ENCODE results near the gene ZRANB3.
"Not testable (repeated sequence)": the region's sequence is repeated elsewhere in the genome, so short reads cannot be mapped to it uniquely, and the experiment has no call there.

ZRANB3 gene

GRCh38 chr2:135530313-135531230 is at the start of gene ZRANB3:
ZRANB3 (minus strand) TSS chr2:135531218.
- DNase-seq (ENCODE audit: low read depth): peak; percentile 95

DNA sequence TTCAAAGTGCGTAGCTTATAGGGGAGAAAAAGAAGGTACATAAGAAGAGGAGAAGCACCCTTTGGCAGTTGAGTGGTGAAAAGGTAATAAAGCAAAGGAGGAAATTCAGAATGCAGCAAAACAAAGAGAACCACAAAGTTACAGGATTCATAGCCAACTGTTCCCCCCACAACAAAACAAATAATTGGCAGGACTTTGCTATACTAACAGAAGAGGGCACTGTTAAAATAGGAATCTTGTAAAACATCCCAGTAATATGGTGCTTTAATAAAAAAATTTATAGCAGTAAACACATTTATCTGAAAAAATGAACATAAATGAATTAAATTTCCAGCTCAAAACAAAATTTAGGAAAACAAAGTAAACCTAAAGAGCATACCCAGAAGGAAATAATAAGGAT is 42.6 kb upstream of the ZRANB3 start:
- no peak for DNase-seq (ENCODE audit: low read depth)

DNA sequence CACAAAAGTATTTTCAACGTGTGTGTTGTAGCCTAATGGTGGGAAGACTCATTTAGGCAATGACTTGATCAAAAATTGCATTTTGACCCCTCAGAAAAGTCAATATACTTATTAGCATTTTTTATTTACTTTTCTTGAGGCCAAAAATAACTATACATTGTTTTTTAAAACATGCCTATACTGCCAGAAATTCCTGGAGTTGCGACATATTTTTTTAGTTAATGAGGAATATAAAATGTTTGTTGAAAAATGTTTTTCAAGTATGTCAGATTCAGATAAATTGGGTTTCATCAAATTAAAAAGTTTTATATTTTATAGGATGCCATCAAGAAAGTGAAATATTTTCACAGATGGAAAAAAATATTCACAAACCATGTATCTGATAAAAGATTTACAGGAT is 39.9 kb upstream of the ZRANB3 start:
- DNase-seq (ENCODE audit: low read depth): no peak

GRCh38 chr2:135563793-135564192 is 32.8 kb upstream of the ZRANB3 start:
- no peak for DNase-seq (ENCODE audit: low read depth)

- DNase-seq (ENCODE audit: low read depth): no peak
These were observed 30.9 kb upstream of the ZRANB3 start for GRCh38 chr2:135561925-135562324.

GRCh38 chr2:135557530-135557929 is 26.5 kb upstream of the ZRANB3 start:
- DNase-seq (ENCODE audit: low read depth): no peak

GRCh38 chr2:135555311-135555710 is 24.3 kb upstream of the ZRANB3 start:
- no peak for DNase-seq (ENCODE audit: low read depth)

DNA sequence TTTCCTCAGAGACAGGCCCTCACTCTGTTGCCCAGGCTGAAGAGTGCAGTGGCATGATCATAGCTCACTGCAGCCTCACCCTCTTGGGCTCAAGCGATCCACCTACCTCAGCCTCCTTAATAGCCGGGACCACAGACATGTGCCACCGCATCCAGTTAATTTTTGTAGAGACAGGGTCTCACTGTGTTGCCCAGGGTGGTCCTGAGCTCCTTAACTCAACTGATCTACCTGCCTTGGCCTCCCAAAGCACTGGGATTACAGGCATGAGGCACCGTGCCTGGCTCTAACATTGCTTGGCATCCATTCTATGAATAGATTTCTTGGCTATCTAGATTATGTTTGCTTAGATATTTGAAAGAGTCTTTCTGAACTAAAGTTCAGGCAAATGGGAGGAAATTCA is 21.9 kb upstream of the ZRANB3 start:
- DNase-seq (ENCODE audit: low read depth): no peak

- DNase-seq (ENCODE audit: low read depth): no peak
These were observed 20.3 kb upstream of the ZRANB3 start for GRCh38 chr2:135551356-135551755.

GRCh38 chr2:135547311-135547710 is 16.3 kb upstream of the ZRANB3 start:
- no peak for DNase-seq (ENCODE audit: low read depth)

GRCh38 chr2:135546436-135546835 is 15.4 kb upstream of the ZRANB3 start:
- no peak for DNase-seq (ENCODE audit: low read depth)

DNA sequence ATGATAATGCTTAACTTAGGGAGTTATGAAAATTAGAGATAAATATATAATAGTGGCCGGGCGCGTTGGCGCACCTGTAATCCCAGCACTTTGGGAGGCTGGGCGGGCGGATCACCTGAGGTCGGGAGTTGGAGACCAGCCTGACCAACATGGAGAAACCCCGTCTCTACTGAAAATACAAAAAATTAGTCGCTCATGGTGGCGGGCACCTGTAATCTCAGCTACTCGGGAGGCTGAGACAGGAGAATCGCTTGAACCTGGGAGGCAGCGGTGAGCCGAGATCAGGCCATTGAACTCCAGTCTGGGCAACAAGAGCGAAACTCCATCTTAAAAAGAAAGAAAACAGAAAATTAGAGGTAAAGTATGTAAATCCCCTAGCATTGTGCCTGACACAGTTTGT is 2.5 kb upstream of the ZRANB3 start:
- not testable (repeated sequence) for DNase-seq (ENCODE audit: low read depth)

DNA sequence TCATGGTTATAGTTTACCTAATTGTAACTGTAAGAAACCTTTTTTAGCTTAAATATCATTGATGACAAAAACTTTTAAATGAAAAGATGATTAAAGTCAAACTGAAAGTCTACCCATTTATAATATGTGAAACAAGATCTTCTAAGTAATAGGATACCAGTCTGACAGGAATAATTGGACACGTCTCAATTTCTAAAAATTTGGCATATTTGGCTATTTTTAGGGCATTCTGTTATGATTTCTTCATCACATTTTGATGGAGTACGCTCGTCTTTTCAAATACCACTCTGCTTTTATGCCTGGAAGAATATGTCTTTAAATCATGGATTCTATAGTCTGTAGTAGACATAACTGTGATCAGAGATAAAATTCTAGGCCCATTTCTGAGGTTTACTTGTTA is 1.6 kb upstream of the ZRANB3 start:
- no peak for DNase-seq (ENCODE audit: low read depth)

DNA sequence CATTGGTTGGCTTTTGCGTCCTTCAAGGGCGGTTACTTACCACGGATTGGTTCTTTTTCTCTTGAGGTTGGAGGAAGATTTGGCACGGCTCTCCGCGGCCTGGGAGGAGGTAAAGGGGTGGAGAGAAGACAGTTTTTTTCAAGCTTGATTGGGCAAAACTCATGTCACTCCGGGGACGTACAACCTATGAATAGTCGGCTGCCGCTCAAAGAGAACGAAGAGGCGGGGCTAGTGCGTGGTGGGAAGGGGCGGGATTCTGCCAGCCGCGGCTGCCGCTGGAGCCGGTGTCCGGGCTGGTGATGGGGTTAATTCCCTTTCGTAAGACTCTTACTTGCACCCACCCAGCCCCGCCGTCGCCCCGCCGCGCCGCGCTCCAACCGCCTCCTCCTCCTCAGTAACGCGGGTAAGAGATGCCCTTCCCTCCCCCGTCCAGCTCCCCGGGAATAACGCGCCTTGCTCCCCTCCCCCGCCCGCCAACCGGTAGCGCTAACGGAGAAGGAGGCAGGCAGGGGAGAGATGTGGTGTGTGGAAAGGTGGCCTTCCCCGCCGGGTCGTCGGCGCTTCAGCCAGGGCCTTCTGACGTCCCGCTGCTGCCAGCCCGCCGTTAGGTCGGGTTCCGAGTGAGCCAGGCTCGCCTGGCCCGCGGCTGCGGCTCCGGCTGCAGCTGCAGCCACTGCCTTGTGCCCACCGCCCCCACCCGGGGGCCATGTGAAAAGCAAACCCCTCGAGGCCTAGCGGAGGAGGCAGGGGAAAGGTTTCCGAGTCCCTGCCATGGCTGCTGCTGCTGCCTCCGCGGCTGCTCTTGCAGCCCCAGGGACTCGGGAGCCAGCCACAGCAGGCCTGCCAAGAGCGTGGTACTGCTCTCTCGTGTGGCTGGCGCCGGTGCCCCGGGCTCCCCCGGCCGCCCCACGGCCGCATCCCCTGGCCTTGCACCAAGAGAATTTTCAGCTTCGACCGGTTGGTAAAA is 496 bp upstream of the ZRANB3 start, which contains the start of gene R3HDM1:
Gene R3HDM1, plus strand, starts transcription at position 254 of the 967 bp plus-strand sequence. CDS start 73,362 bp downstream, outside the sequence.
- DNase-seq (ENCODE audit: low read depth): peak; percentile 100

DNA sequence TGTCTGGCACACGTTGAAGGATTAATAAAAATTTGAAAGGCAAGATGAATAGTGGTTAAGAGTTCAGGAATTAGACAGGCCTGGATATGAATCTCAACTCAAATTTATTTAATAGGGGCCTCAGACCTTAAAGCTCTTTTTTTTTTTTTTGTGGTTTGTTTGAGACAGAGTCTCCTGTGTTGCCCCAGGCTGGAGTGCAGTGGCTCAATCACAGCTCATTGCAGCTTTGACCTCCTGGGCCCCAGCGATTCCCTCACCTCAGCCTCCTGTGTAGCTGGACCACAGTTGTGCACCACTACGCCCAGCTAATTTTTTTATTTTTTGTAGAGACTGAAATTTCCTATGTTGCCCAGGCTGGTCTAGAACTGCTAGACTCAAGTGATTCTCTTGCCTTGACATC is 3.0 kb downstream of the ZRANB3 start:
- DNase-seq (ENCODE audit: low read depth): no peak

DNA sequence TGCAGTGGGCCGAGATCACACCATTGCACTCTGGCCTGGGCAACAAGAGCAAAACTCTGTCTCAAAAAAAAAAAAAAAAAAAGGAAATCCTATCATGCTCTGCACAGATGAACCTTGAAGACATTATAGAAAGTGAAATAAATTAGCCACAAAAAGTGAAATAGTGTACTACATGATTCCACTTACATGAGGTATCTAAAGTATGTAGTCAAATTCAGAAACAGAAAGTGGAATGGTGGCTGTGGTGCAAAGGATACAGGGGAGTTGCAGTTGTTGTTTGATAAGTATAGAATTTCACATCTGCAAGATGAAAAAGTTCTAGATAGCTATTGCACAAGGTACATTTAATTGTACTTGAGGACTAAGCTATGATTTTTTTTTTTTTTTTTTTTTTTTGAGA is 5.2 kb downstream of the ZRANB3 start:
- DNase-seq (ENCODE audit: low read depth): no peak

GRCh38 chr2:135512099-135512498 is 18.9 kb downstream of the ZRANB3 start:
- no peak for DNase-seq (ENCODE audit: low read depth)

- no peak for DNase-seq (ENCODE audit: low read depth)
These were observed 20.4 kb downstream of the ZRANB3 start for GRCh38 chr2:135510577-135510976.

DNA sequence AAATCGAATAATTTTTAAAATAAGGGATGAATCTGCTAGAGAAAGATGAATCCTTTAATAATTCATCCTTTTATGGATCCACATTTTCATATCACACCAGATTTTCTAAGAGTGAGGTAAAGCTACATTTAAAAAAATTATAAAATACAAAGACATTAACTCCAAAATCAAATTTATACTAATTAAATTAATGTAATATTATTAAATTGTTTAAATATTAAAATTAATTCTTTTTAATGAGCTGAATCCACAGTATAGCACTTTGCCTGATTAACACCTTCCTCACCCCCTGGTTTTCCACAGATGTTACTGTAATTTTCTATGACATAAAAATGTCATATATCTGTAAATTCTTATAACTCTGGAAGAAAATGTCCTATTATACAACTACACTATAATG is 26.2 kb downstream of the ZRANB3 start:
- no peak for DNase-seq (ENCODE audit: low read depth)

DNA sequence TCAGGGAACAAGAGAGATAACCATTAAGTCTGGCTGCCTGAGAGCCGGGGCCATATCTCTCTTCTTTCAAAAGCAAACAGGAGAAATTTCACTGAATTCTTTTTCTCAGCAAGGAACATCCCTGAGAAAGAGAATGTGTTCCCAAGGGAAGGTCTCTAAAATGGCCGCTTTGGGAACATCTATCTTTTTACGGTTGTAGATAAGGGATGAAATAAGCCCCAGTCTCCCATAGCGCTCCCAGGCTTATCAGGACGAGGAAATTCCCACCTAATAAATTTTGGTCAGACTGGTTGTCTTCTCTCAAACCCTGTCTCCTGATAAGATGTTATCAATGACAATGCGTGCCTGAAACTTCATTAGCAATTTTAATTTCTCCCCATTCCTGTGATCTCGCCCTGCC is 32.4 kb downstream of the ZRANB3 start:
- not testable (repeated sequence) for DNase-seq (ENCODE audit: low read depth)

- DNase-seq (ENCODE audit: low read depth): no peak
These were observed 36.1 kb downstream of the ZRANB3 start for GRCh38 chr2:135494917-135495316.

DNA sequence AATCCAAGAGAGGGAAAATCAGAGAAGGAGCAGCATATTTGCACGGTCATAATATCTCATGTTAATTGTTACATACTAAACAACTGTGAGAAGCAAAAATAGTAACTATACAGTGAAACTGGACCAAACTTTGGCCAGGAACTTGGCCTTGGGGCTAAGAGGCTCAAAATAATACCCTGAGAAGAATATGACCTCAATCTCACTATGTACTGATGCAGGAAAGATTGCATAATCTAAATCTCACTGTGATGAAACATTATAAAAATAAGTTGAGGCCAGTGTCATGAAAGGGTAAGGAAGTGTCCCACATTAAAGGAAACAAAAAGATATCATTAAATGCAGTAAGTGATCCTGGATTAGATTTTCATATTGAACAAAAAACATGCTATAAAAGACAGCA is 36.5 kb downstream of the ZRANB3 start:
- no peak for DNase-seq (ENCODE audit: low read depth)

- no peak for DNase-seq (ENCODE audit: low read depth)
These were observed 40.6 kb downstream of the ZRANB3 start for GRCh38 chr2:135490376-135490775.

Data from non-pigmented ciliary epithelial cell (primary cell).